IPS DF 4.7 (cell line): ENCODE results near the gene EXD3.
"Not testable (repeated sequence)": the region's sequence is repeated elsewhere in the genome, so short reads cannot be mapped to it uniquely, and the experiment has no call there.

Experiments
- DNase-seq: peaks from one replicate; pipeline ENCODE4 v3.0.0-alpha.2; 2013; ENCODE audit warnings: low spot score; ENCODE audit errors: extremely low read depth

EXD3 gene

GRCh38 chr9:137394866-137395665 lies 27.9 kb downstream of the EXD3 start:
- DNase-seq = no peak

- DNase-seq = no peak
Measured at GRCh38 chr9:137393176-137394150, 29.5 kb downstream of the EXD3 start.

GRCh38 chr9:137392232-137393007 lies 30.5 kb downstream of the EXD3 start:
- DNase-seq = no peak

GRCh38 chr9:137391411-137391754 lies 31.6 kb downstream of the EXD3 start:
- DNase-seq = no peak

- no peak for DNase-seq
Measured at GRCh38 chr9:137390553-137391410, 32.2 kb downstream of the EXD3 start.

GRCh38 chr9:137389428-137389746 lies 33.6 kb downstream of the EXD3 start:
- DNase-seq = no peak

- no peak for DNase-seq
Measured at GRCh38 chr9:137388589-137389427, 34.2 kb downstream of the EXD3 start.

- DNase-seq = no peak
Measured at GRCh38 chr9:137387891-137388560, 34.9 kb downstream of the EXD3 start.

- DNase-seq = no peak
Measured at GRCh38 chr9:137387114-137387890, 35.7 kb downstream of the EXD3 start.

GRCh38 chr9:137386507-137387113 lies 36.4 kb downstream of the EXD3 start:
- not testable (repeated sequence) for DNase-seq

GRCh38 chr9:137385061-137385655 lies 37.8 kb downstream of the EXD3 start:
- DNase-seq = no peak

GRCh38 chr9:137383784-137384756 lies 38.9 kb downstream of the EXD3 start:
- DNase-seq = no peak

- DNase-seq = no peak
Measured at GRCh38 chr9:137383081-137383783, 39.7 kb downstream of the EXD3 start.

- DNase-seq = peak; percentile 11
Measured at GRCh38 chr9:137382444-137383080, 40.4 kb downstream of the EXD3 start.
